Peyer's patch (tissue), 4 donors: Measurements from ENCODE around the gene EMID1. TPM values are rescaled to one million over a fixed set of nuclear protein-coding genes. Genes with fewer than 3 reads are reported as not detected.
"Not testable (repeated sequence)": the region's sequence is repeated elsewhere in the genome, so short reads cannot be mapped to it uniquely, and the experiment has no call there.

ENCODE experiments used
- DNase-seq, 3 donors: peaks; one replicate each; pipeline ENCODE4 v3.0.0-alpha.2; 2017 to 2019
- H3K27ac ChIP-seq, 4 donors: fragments of 200-600 bp; sonication (generic); one replicate each; pipeline ENCODE4 v1.5.1; 2016 to 2019
- H3K27me3 ChIP-seq, 2 donors: fragments of 200-600 bp; sonication (generic); one replicate each; pipeline ENCODE4 v1.5.1; 2019
- H3K36me3 ChIP-seq, 3 donors: fragments of 200-600 bp; sonication (generic); one replicate each; pipeline ENCODE4 v1.5.1; 2016 to 2019
- H3K4me1 ChIP-seq, 4 donors: fragments of 200-600 bp; sonication (generic); one replicate each; pipeline ENCODE4 v1.5.1; 2016 to 2019
- H3K4me3 ChIP-seq, 4 donors: fragments of 200-600 bp; sonication (generic); 1 replicate in 3 of 4; 2 replicates in 1 of 4; pipeline ENCODE4 v1.5.1; 2016 to 2019; ENCODE audit warnings: mild to moderate bottlenecking in 1 of 4
- H3K9me3 ChIP-seq, 4 donors: fragments of 200-600 bp; sonication (generic); one replicate each; pipeline ENCODE4 v1.5.1; 2016 to 2019; ENCODE audit warnings: mild to moderate bottlenecking in 1 of 4
- POLR2A ChIP-seq, 2 donors: fragments of 450-650 bp; IDR thresholded peaks; one replicate each; pipeline ENCODE4 v1.5.1; 2017; ENCODE audit warnings: antibody characterized with exemption in 2 of 2, mild to moderate bottlenecking in 2 of 2, moderate library complexity in 2 of 2
- total RNA-seq, 4 donors: library from RNA; depleted of rRNA; stranded (reverse); fragments of >200 nt; gene quantifications; one replicate each; pipeline ENCODE4 v1.1.0, GENCODE V29; 2016
- TF ChIP-seq, protein P1 (sequence below), 6 experiments: fragments of 450-650 bp in 4 of 6; fragments of 200-600 bp in 2 of 6; sonication (generic) in 1 of 6; IDR thresholded peaks; one replicate each; pipeline ENCODE4 v1.5.1; 2017 to 2019; ENCODE audit warnings: antibody characterized with exemption in 6 of 6, mild to moderate bottlenecking in 3 of 6, moderate library complexity in 1 of 6

The EMID1 gene
- total RNA-seq, 4 donors from 2014 or later: 1.9 to 7.1 (median 4.2) TPM

DNA sequence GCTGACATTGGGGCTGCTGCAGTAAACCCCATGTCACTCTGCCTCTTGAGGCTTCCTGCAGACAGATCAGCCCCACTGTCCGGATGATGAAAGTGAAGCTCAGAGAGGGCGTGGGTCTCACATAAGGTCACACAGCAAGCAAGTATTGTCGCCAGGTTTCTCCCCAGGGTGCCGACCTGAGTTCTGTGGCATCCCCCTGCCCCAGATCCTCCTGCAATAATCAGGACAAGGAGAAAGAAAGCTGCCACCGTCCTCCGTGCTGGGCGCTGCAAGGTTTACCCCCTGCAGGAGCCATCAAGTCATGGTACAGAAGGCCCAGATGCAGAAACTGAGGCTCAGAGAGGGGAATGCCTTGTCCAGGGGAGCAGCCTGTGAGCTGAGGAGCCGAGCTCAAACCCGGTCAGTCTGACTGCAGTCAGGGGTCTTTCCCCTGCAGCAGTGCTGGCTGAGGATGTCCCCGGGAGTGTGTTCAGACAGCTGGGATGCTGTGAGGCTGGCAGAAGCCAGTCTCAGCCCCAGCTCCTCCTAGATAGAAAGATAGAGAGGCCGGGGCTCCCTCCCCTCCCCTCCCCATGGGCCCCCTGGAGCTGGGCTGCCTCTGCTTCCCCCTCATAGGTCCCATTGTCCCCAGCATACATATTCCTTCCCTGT is 13.2 kb downstream of the EMID1 start:
- no peak for TF ChIP-seq POLR2A (IDR thresholded peaks at IDR 0.05)
- TF ChIP-seq, protein P1, sequence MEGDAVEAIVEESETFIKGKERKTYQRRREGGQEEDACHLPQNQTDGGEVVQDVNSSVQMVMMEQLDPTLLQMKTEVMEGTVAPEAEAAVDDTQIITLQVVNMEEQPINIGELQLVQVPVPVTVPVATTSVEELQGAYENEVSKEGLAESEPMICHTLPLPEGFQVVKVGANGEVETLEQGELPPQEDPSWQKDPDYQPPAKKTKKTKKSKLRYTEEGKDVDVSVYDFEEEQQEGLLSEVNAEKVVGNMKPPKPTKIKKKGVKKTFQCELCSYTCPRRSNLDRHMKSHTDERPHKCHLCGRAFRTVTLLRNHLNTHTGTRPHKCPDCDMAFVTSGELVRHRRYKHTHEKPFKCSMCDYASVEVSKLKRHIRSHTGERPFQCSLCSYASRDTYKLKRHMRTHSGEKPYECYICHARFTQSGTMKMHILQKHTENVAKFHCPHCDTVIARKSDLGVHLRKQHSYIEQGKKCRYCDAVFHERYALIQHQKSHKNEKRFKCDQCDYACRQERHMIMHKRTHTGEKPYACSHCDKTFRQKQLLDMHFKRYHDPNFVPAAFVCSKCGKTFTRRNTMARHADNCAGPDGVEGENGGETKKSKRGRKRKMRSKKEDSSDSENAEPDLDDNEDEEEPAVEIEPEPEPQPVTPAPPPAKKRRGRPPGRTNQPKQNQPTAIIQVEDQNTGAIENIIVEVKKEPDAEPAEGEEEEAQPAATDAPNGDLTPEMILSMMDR (IDR thresholded peaks at IDR 0.05): no peak
- Histone ChIP-seq H3K9me3 (no peaks in the 10 kb centered on the region), H3K27ac (no peak overlapping the region), H3K27me3 (no peaks in the 10 kb centered on the region), H3K4me1 (no peaks in the 10 kb centered on the region), H3K4me3 (no peak overlapping the region), H3K36me3 (no peaks in the 10 kb centered on the region)
- no peak for DNase-seq

DNA sequence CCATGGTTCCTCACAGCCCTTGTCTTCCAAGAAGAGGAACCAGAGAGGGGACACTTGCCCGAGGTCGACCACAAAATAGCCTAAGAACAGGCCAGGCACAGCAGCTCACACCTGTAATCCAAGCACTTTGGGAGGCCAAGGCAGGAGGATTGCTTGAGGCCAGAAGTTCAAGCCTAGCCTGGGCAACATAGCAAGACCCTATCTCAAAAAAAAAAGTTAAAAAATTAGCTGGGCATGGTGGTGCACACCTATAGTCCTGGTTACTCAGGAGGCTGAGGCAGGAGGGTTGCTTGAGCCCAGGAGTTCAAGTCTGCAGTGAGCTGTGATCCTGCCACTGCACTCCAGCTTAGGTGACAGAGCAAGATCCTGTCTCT is 13.7 kb downstream of the EMID1 start:
- H3K36me3 ChIP-seq, H3K9me3 ChIP-seq, H3K27me3 ChIP-seq, H3K4me3 ChIP-seq, DNase-seq, H3K4me1 ChIP-seq: not testable (repeated sequence)
- peak overlapping the region in 1 of 4 donors; percentile 50 for H3K27ac ChIP-seq

DNA sequence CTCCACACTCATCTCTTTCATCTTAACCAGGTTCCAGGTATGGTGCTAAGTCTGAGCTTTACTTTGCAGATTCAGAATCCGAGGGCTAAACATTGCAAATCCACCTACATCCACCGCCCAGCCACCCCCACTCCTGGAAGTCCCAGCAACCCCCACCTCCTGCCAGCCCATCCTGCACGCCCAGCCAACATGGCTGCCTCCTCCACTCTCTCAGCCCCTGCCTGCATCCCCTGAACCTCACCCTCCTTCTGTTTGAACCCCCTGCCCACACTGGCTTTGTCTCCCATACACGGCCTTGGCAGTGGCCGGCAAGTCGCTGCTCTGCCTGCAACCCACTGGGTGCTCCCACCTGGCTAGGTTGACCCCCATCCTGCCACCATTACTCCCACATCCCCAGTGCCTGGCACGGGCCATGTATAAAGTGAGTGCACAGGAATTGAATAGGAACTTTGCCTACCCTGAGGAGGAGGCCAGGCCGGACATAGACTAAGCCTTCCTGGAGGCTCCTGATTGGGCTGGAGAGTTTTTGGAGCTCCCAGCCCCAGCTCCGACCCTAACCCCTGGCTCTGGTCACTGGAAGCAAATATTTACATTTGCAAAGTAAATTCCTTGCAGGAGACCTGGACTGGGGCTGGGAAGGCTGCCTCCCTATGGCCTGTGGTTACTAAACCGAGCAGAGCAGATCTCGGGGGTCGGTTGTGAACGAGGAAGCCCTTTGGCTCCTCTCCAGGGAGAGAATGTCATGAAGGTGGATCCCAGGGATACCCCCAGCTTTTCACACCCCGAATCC is 14.4 kb downstream of the EMID1 start:
- Histone ChIP-seq H3K27me3 (no peaks in the 10 kb centered on the region), H3K4me3 (no peak overlapping the region), H3K4me1 (peaks cover 0 to 10% (median 0%) of the 10 kb centered on the region in 4 donors), H3K9me3 (no peaks in the 10 kb centered on the region), H3K36me3 (no peaks in the 10 kb centered on the region), H3K27ac (peak overlapping the region in 2 of 4 donors; percentile 43 to 54)
- TF ChIP-seq, protein P1 (IDR thresholded peaks at IDR 0.05): no peak
- no peak for TF ChIP-seq POLR2A (IDR thresholded peaks at IDR 0.05)
- DNase-seq: peak in 1 of 3 donors; percentile 32

DNA sequence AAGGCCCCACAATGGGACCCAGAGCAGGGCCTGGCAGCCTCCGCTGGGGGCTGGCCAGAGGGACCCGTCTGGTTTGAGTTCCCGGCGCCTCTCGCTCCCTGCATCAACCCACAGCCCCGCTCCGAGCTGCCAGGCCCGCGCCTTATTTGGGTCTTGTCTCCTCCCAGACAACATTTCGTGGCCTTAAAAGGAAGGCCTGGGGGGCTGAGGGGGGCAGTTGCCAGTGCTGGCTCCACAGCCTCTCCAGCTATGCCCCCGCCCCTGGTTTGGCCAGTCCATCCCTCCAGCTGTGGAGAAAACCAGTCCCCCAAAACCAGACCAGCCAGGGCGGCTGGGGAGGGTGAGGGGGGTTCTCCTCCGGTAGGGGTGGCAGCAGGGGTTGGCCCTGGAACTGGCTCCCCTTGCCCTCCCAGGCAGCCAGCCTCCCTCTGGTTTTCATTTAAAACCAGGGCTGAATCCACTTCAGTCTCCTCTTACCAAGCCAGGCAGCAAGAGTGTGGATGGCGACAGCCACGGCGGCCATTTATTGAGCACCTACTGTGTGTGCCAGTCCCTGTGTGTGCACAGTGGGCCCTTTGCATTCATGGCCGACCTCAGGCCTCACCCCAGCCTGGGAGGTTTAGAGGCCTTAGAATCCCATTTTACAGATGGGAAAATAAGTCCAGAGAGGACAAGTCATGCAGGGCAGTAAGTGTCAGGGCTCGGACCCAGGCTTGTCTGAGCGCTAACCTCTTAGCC is 18.6 kb downstream of the EMID1 start:
- no peaks in the 10 kb centered on the region for H3K27me3 ChIP-seq
- peaks cover 0 to 13% (median 0%) of the 10 kb centered on the region in 4 donors for H3K4me1 ChIP-seq
- no peaks in the 10 kb centered on the region for H3K9me3 ChIP-seq
- DNase-seq: peak in 2 of 3 donors; percentile 25 to 46
- H3K36me3 ChIP-seq: no peaks in the 10 kb centered on the region
- H3K4me3 ChIP-seq: no peak overlapping the region
- peak overlapping the region; percentile 46 to 72 (median 66) for H3K27ac ChIP-seq
- TF ChIP-seq, protein P1 (IDR thresholded peaks at IDR 0.05): no peak
- no peak for TF ChIP-seq POLR2A (IDR thresholded peaks at IDR 0.05)

DNA sequence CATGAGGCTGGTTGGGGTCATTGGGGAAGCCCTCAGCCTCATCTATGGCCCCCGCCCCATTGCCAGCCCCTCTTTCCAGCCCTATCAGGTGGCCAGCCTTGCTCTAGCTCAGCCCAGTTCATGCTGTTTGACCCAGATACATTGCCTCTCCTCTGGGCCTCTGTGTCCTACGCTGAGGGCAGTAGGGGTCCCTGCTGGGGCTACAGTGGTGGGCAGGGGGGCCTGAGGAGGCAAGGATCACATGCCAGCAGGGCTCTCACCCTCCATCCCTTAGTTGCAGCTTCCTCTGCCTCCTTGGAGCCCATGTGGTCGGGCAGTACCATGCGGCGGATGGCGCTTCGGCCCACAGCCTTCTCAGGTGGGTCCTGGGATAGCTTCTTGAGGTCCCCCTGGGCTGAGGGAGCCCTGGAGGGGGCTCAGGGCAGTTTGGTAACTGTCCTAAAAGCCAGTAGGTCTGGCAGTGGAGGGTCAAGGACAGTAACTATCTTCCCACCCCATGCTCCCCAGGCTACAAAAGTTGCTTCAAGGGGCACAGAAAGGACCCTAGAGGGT is 19.2 kb downstream of the EMID1 start:
- H3K4me1 ChIP-seq: peaks cover 0 to 13% (median 0%) of the 10 kb centered on the region in 4 donors
- DNase-seq: peak in 1 of 3 donors; percentile 34
- H3K27ac ChIP-seq: peak overlapping the region; percentile 46 to 72 (median 66)
- H3K4me3 ChIP-seq: no peak overlapping the region
- H3K36me3 ChIP-seq: no peaks in the 10 kb centered on the region
- no peaks in the 10 kb centered on the region for H3K27me3 ChIP-seq
- TF ChIP-seq, protein P1 (IDR thresholded peaks at IDR 0.05): no peak
- no peak for TF ChIP-seq POLR2A (IDR thresholded peaks at IDR 0.05)
- H3K9me3 ChIP-seq: no peaks in the 10 kb centered on the region
